Gastroesophageal sphincter (tissue), 3 donors: ENCODE measurements around the gene SLC7A6.

Source experiments
- POLR2A ChIP-seq, 2 donors: fragments of 450-650 bp; IDR thresholded peaks; one replicate each; pipeline ENCODE4 v1.6.1; 2017; ENCODE audit warnings: antibody characterized with exemption in 2 of 2, mild to moderate bottlenecking in 2 of 2, moderate library complexity in 1 of 2
- POLR2AphosphoS5 ChIP-seq: sonication (generic); formaldehyde crosslinking; IDR thresholded peaks from one replicate; pipeline ENCODE4 v1.6.1; 2017; ENCODE audit warnings: antibody characterized with exemption
- TF ChIP-seq, protein P1 (sequence below), 4 experiments: fragments of 200-600 bp in 2 of 4; fragments of 450-650 bp in 2 of 4; sonication (generic) in 1 of 4; IDR thresholded peaks; one replicate each; pipeline ENCODE4 v1.5.1; 2017 to 2019; ENCODE audit warnings: antibody characterized with exemption in 4 of 4, mild to moderate bottlenecking in 2 of 4, moderate library complexity in 2 of 4

DNA sequence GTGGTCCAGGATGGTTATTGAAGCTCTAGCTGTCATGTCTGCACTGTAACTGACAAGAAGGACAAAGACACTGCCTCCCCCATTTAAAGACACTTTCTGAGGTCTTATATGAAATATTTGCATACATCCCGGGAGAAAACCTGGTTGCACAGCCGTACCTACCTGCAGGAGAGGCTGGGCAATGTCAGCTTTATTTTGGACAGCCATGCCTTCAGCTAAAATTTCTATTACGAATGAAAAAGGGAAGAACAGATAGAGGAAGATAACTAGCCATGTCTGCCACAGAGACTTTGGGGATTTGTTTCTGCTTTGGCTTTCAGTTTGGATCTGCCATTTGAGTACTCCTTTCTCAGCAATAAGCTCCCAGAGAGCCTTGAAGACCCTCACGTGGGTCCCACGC is 19.0 kb downstream of the SLC7A6 start:
- TF ChIP-seq, protein P1, sequence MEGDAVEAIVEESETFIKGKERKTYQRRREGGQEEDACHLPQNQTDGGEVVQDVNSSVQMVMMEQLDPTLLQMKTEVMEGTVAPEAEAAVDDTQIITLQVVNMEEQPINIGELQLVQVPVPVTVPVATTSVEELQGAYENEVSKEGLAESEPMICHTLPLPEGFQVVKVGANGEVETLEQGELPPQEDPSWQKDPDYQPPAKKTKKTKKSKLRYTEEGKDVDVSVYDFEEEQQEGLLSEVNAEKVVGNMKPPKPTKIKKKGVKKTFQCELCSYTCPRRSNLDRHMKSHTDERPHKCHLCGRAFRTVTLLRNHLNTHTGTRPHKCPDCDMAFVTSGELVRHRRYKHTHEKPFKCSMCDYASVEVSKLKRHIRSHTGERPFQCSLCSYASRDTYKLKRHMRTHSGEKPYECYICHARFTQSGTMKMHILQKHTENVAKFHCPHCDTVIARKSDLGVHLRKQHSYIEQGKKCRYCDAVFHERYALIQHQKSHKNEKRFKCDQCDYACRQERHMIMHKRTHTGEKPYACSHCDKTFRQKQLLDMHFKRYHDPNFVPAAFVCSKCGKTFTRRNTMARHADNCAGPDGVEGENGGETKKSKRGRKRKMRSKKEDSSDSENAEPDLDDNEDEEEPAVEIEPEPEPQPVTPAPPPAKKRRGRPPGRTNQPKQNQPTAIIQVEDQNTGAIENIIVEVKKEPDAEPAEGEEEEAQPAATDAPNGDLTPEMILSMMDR (IDR thresholded peaks at IDR 0.05) = no peak
- TF ChIP-seq POLR2AphosphoS5 (no peak), POLR2A (IDR thresholded peaks at IDR 0.05) (no peak)
